Measurements from ENCODE around the gene REP15. TPM values are rescaled to one million over a fixed set of nuclear protein-coding genes. Genes with fewer than 3 reads are reported as not detected.

The REP15 gene
- total and polyA plus RNA-seq, 2 experiments from 2014 or later: 0.38 to 0.89 TPM

- Histone ChIP-seq H3K4me2 (peak overlapping the region; percentile 92), H3K27me3 (ENCODE audit: insufficient read depth) (no peaks in the 10 kb centered on the region), H3K9me2 (ENCODE audit: insufficient read depth) (no peaks in the 10 kb centered on the region), H3K79me2 (replicated peaks; ENCODE audit: insufficient read depth) (peaks cover 51% of the 10 kb centered on the region), H3K36me3 (ENCODE audit: insufficient read depth) (peaks cover 11% of the 10 kb centered on the region; the same call in 1 of the 2 replicates), H3K4me3 (peak overlapping the region; percentile 82), H3K27ac (ENCODE audit: low read depth) (no peak overlapping the region), H3K4me1 (ENCODE audit: insufficient read depth) (peaks cover 11% of the 10 kb centered on the region), H3F3A (replicated peaks; ENCODE audit: low read depth) (no peaks in the 10 kb centered on the region), H4K20me1 (replicated peaks; ENCODE audit: insufficient read depth) (no peaks in the 10 kb centered on the region; the same call in none of the 2 replicates), H2AFZ (no peak overlapping the region)
- no peak for ATAC-seq
- Mint-ChIP-seq H3K4me1 (peaks cover 13% of the 10 kb centered on the region), H3K36me3 (ENCODE audit: low read depth) (peaks cover 21% of the 10 kb centered on the region), H3K9me3 (no peaks in the 10 kb centered on the region), H3K4me3 (peak overlapping the region; percentile 89), H3K27me3 (ENCODE audit: insufficient read depth, low read depth, poor library complexity) (peaks cover 6% of the 10 kb centered on the region), H3K27ac (no peak overlapping the region)
- DNase-seq (ENCODE audit: low spot score): no peak
- TF ChIP-seq ZNF462 (CRISPR knock-in tag; IDR thresholded peaks at IDR 0.05) (no peak), REST (IDR thresholded peaks at IDR 0.05; ENCODE audit: unreplicated experiment) (no peak), CTCF (conservative IDR thresholded peaks at IDR 0.05; ENCODE audit: low read depth in 2 of 2) (no peak), ETS1 (IDR thresholded peaks at IDR 0.05) (no peak), ZNF331 (CRISPR knock-in tag; IDR thresholded peaks at IDR 0.05; ENCODE audit: low read depth) (no peak)
Observed at GRCh38 chr12:27711967-27712366, 15.7 kb downstream of the REP15 start.

All from GM23338 (cell line).